ENCODE data around the gene HNRNPA3.
"Not testable (repeated sequence)": the region's sequence is repeated elsewhere in the genome, so short reads cannot be mapped to it uniquely, and the experiment has no call there.

HNRNPA3 gene

DNA sequence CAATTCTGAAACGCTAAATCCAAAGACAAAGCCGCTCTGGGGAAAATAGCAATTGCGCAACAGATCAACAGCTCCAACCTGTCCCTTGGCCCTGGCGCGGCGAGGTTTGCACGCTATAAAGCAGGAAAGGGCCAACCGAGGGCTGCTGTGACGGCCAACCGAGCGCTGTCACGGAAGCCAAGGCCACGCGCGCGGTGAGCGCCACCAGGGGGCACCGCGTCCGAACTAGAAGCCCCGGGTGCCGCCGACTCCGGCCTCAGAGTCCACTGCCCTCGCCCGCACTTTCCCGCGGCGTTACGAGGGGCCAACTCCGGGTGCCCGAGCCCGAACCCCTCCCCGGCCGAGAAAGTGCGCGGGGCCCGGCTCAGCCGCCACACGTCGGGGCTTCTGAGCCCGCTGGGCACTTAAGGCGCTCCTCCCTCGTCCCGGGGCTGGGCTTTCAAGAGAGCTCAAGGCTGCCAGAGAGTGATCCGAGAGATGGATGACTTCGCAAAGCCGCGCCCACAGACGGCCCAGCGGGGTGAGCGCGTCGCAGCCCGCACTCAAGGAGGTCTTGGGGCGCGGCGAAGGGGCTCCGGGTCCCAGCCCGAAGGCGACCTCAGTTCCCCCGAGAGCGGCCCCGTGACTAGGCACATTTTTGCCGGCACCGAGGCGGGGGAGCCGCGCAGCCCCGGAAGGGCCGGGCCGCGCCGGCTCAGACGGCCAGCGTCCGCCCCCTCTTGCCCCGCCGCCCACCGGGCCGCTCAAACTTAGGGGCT lies 51.0 kb downstream of the HNRNPA3 start:
- peak overlapping the region; percentile 100 for H3K27ac ChIP-seq
- POLR2A ChIA-PET (ENCODE audit: low non-redundant PET): interaction anchor here (0.9 to 1.4 kb wide), 3 partner anchors 51 to 99 kb away, joined by 4 to 7 read pairs (median 4); partner anchors contain the start of gene HNRNPA3
- peak; percentile 86 for DNase-seq (ENCODE audit: low spot score)
- TF ChIP-seq, protein P1, sequence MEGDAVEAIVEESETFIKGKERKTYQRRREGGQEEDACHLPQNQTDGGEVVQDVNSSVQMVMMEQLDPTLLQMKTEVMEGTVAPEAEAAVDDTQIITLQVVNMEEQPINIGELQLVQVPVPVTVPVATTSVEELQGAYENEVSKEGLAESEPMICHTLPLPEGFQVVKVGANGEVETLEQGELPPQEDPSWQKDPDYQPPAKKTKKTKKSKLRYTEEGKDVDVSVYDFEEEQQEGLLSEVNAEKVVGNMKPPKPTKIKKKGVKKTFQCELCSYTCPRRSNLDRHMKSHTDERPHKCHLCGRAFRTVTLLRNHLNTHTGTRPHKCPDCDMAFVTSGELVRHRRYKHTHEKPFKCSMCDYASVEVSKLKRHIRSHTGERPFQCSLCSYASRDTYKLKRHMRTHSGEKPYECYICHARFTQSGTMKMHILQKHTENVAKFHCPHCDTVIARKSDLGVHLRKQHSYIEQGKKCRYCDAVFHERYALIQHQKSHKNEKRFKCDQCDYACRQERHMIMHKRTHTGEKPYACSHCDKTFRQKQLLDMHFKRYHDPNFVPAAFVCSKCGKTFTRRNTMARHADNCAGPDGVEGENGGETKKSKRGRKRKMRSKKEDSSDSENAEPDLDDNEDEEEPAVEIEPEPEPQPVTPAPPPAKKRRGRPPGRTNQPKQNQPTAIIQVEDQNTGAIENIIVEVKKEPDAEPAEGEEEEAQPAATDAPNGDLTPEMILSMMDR (conservative IDR thresholded peaks at IDR 0.05; ENCODE audit: low read depth): peak; percentile 86
- CTCF ChIA-PET: interaction anchor here (0.6 to 3.1 kb wide), 22 partner anchors 8 to 1068 kb away, joined by 3 to 16 read pairs (median 3); no protein-coding TSS in a partner anchor

DNA sequence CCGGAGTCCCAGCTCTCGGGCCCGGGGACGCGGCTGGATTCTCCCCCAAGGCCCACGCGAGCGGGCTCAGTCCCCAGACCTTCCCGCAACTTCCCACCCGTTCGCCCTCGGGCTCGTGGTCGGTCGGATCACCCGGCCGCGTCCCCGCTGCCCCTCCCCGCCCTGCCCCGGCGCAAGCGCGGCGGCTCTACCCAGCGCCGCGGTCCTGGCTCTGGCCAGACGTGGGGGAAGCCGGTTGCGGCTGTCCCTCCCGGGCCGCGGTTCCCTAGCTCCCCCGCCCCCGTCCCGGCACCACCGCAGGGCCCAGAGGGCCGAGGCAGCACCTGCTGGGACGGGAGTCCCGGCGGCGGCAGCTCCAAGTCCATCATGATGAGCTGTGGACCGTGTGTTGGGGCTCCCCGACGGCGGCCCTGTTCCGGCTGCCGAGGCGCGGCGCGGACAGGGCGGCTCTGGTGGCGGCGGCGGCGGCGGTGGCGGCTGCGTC lies 51.7 kb downstream of the HNRNPA3 start:
- TF ChIP-seq, protein P1 (conservative IDR thresholded peaks at IDR 0.05; ENCODE audit: low read depth): no peak
- CTCF ChIA-PET: interaction anchor here (0.6 to 3.1 kb wide), 14 partner anchors 20 to 1069 kb away, joined by 3 to 16 read pairs (median 4); no protein-coding TSS in a partner anchor
- POLR2A ChIA-PET (ENCODE audit: low non-redundant PET): interaction anchor here (0.7 to 1.4 kb wide), 4 partner anchors 52 to 101 kb away, joined by 3 to 5 read pairs (median 4); partner anchors contain the start of gene HNRNPA3
- peak overlapping the region; percentile 100 for H3K27ac ChIP-seq
- no peak for DNase-seq (ENCODE audit: low spot score)

DNA sequence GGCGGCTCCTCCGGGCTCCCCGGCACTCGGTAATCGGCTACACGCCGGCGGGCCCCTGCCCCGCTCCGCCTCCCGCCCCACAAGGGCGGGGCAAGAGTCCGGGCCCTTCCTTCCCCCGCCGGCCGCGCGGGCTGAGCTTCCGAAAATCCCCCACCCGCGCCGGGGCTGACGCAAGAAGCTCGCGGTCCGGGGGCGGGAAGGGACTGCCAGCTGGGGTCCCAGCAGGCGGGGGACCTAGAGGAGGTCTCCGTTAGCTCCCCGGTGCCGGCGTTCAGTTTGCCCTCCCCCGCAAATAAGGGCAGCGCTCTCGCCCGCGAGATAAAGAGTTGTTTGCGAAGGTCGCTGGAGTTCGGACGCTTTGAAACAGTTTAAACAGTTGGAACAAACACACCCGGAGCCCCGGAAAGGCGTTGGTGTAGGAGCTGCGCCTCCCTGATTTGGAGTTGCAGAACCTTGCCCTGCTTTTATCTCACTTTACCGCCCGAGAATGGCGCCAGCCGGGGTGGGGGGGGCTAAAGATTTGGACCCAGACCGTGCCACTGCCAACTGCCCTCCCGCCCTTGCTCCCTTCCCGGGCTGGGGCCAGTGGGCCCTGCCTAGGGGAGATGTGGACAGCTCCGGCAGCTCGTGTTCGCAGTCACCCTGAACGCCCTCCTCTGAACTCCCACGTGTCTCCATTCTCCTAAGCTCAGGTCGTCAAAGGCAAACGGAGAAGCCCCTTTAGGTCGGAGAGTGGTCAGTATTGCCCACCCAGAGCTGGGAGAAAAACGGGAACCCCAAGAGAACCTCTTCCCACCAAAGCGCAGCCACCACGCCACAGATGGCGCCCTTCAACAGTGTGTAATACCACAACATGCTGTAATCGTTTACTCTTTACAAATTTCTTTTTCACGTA lies 52.3 kb downstream of the HNRNPA3 start, which contains the start of gene NFE2L2:
Gene NFE2L2, minus strand, starts transcription at position 35 of the 895 bp plus-strand sequence. CDS start 151 bp downstream, outside the sequence.
- ChIA-PET POLR2A (ENCODE audit: low non-redundant PET) (interaction anchor here (0.6 to 1.2 kb wide), 4 partner anchors 49 to 459 kb away, joined by 3 to 5 read pairs (median 4); no protein-coding TSS in a partner anchor), CTCF (interaction anchor here (0.7 to 3.1 kb wide), 8 partner anchors 67 to 464 kb away, joined by 3 to 16 read pairs (median 4); no protein-coding TSS in a partner anchor)

DNA sequence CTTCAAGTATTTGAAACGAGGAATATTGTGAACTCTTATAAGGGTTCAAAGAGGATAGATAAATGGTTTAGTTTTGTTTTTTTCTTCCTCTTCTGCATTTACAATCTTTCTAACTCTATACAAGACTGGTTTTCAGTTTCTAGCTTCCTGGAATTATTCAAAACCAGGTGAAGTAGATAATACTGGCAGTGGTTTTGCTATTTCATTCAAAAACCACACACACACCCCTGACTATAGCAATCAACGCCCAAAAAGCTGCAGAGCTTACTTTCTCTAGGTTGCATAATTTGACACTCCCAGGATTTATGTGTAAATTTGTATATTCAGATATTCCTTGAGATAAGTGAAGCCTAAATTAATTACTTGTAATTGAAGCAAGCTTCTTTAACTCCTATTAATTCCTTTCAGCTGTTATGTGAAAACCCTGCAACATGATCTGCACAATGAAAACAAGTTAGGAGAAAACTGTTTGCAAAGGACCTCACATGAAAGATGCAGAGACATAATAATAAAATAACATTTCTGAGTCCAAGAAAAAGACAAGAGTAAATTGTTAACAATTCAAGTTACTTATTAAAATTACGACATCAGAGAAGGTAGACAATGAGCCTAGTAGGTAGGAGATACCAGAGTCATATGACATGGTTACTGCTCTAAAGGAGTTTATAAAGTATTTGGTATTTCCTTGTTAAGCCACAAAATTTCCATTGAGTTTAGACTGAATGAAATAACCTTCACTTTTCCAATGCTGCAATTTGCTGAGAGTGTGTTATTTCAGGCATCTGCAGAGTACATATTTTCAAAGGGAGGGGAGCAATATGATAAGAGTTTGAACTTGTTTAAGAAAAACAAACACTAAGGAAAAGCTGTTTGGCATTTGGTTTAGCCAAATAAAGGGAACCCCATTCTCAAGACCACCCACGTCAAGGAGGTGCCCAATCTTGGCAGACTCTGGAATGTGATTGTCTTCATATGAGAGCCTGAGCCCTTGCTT lies 53.5 kb downstream of the HNRNPA3 start:
- TF ChIP-seq, protein P1 (conservative IDR thresholded peaks at IDR 0.05; ENCODE audit: low read depth): no peak
- CTCF ChIA-PET: interaction anchor here (0.5 to 3.1 kb wide), 6 partner anchors 43 to 459 kb away, joined by 3 to 16 read pairs (median 4); no protein-coding TSS in a partner anchor
- POLR2A ChIA-PET (ENCODE audit: low non-redundant PET): interaction anchor here (0.6 kb wide), 1 partner anchor 16 kb away, joined by 3 read pairs; no protein-coding TSS in a partner anchor
- no peak for DNase-seq (ENCODE audit: low spot score)
- H3K27ac ChIP-seq: peak overlapping the region; percentile 100

More for the DNA sequence above, 52.3 kb downstream of the HNRNPA3 start, which contains the start of gene NFE2L2:
- peak; percentile 94 for DNase-seq (ENCODE audit: low spot score)
- peak within 1 kb of the TSS; percentile 100 for H3K27ac ChIP-seq
- TF ChIP-seq, protein P1 (conservative IDR thresholded peaks at IDR 0.05; ENCODE audit: low read depth): peak; percentile 32

DNA sequence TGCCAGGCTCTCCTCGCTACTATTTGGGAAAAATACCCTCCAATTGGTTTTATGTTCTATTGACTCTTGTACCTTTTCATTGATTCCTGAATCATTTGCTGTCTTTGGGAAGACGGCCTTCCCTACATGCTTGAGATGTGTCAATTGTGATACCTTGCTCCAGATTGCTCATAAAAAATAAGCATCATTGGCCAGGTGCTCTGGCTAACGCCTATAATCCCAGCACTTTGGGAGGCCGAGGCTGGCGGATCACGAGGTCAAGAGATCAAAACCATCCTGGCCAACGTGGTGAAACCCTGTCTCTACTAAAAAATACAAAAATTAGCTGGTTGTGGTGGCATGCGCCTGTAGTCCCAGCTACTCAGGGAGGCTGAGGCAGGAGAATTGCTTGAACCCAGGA lies 54.4 kb downstream of the HNRNPA3 start:
- CTCF ChIA-PET: interaction anchor here (1.1 to 1.6 kb wide), 3 partner anchors 42 to 103 kb away, joined by 3 to 7 read pairs (median 4); no protein-coding TSS in a partner anchor

More for the DNA sequence above, 54.4 kb downstream of the HNRNPA3 start:
- DNase-seq (ENCODE audit: low spot score); POLR2A ChIA-PET (ENCODE audit: low non-redundant PET): not testable (repeated sequence)
- peak overlapping the region; percentile 90 for H3K27ac ChIP-seq
